HepG2 (cell line): ENCODE results near the gene SFXN5. TPM values are rescaled to one million over a fixed set of nuclear protein-coding genes. Genes with fewer than 3 reads are reported as not detected.

Source experiments
- ATAC-seq: fragments of 200-7000 bp; cut with Tn5 transposase; 3 replicates; pipeline ENCODE4 v1.9.1; 2020; ENCODE audit warnings: mild to moderate bottlenecking, moderate library complexity
- BruUV-seq: library from RNA; stranded (reverse); fragments of 400-500 nt; replicated peaks from 2 replicates; lab custom pipeline; 2021; lab: Mats Ljungman, UMichigan
- CTCF ChIA-PET: fragments of 300-600 bp; formaldehyde crosslinking; extraction: SDS; loops from one replicate; lab custom pipeline; 2021; ENCODE audit warnings: low total read pairs, inconsistent platforms, low intra/inter-chr PET ratio; lab: Yijun Ruan, JAX
- POLR2A ChIA-PET: fragments of 350-600 bp; sonication (Branson Sonifier 250); formaldehyde crosslinking; loops from one replicate; lab custom pipeline; 2020; ENCODE audit warnings: antibody characterized with exemption, inconsistent platforms; lab: Yijun Ruan, JAX
- DNase-seq: peaks from one replicate; pipeline ENCODE4 v3.0.0-alpha.2; 2015; ENCODE audit warnings: low spot score
- FAIRE-seq: peaks from 3 replicates; lab custom pipeline; 2011; peaks lifted over from hg19 to GRCh38; lab: Jason Lieb, UNC
- H2AFZ ChIP-seq: one replicate; pipeline ENCODE4 v1.6.1; 2011; ENCODE audit warnings: low read length, inconsistent platforms
- H3K27ac ChIP-seq: fragments of 300-600 bp; 3 replicates; pipeline ENCODE4 v1.8.0; 2011; ENCODE audit warnings: mixed run types, mild to moderate bottlenecking, mixed read lengths, low read length, inconsistent platforms; ENCODE audit not compliant: insufficient read depth; ENCODE audit errors: extremely low read length
- H3K27me3 ChIP-seq, 2 experiments: fragments of 200-600 bp in 1 of 2; 2 replicates in 1 of 2; 3 replicates in 1 of 2; pipeline versions ENCODE4 v1.6.0 to v1.8.0; 2011; ENCODE audit warnings: low read length in 2 of 2, mild to moderate bottlenecking in 2 of 2, moderate library complexity in 2 of 2, inconsistent platforms in 1 of 2; ENCODE audit not compliant: insufficient read depth in 2 of 2, control insufficient read depth in 1 of 2
- H3K36me3 ChIP-seq, 2 experiments: fragments of 200-600 bp in 1 of 2; replicated peaks in 1 of 2; 2 replicates in 1 of 2; 3 replicates in 1 of 2; pipeline versions ENCODE4 v1.5.1 to v1.8.0; 2011; ENCODE audit warnings: low read length in 2 of 2, inconsistent platforms in 1 of 2; ENCODE audit not compliant: insufficient read depth in 2 of 2, control insufficient read depth in 1 of 2
- H3K4me1 ChIP-seq: 2 replicates; pipeline ENCODE4 v1.5.1; 2012; ENCODE audit warnings: low read length, inconsistent platforms; ENCODE audit not compliant: insufficient read depth
- H3K4me2 ChIP-seq: 2 replicates; pipeline ENCODE4 v1.6.0; 2011; ENCODE audit warnings: low read depth, low read length, inconsistent platforms
- H3K4me3 ChIP-seq, 3 experiments: fragments of 200-600 bp in 1 of 3; sonication (generic), shearing (Covaris generic) in 1 of 3; replicated peaks in 1 of 3; 2 replicates each; pipeline ENCODE4 v1.5.1; 2011 to 2016; ENCODE audit warnings: low read length in 3 of 3, inconsistent platforms in 2 of 3, low read depth in 2 of 3, mild to moderate bottlenecking in 2 of 3, control low read depth in 1 of 3, mixed read lengths in 1 of 3; ENCODE audit not compliant: insufficient read depth in 1 of 3
- H3K79me2 ChIP-seq: one replicate; pipeline ENCODE4 v1.6.1; 2011; ENCODE audit warnings: low read length, inconsistent platforms; ENCODE audit not compliant: insufficient read depth
- H3K9ac ChIP-seq: 2 replicates; pipeline ENCODE4 v1.6.0; 2011; ENCODE audit warnings: mild to moderate bottlenecking, low read depth, low read length, inconsistent platforms; ENCODE audit not compliant: insufficient read depth
- H3K9me3 ChIP-seq: 2 replicates; pipeline ENCODE4 v1.5.1; 2012; ENCODE audit warnings: mild to moderate bottlenecking, low read length
- H4K20me1 ChIP-seq: 2 replicates; pipeline ENCODE4 v1.6.0; 2011; ENCODE audit warnings: inconsistent platforms, mild to moderate bottlenecking, low read length, moderate library complexity; ENCODE audit not compliant: insufficient read depth
- MYNN ChIP-seq: sonication (generic); formaldehyde crosslinking; IDR thresholded peaks from 2 replicates; pipeline ENCODE4 v1.4.0; 2020; ENCODE audit warnings: mild to moderate bottlenecking, low read depth, missing genetic modification reagents
- RORA ChIP-seq: sonication (generic); formaldehyde crosslinking; IDR thresholded peaks from 2 replicates; pipeline ENCODE4 v1.5.0; 2020; ENCODE audit warnings: mild to moderate bottlenecking, missing genetic modification reagents, moderate library complexity
- SRF ChIP-seq: IDR thresholded peaks from 2 replicates; pipeline ENCODE4 v1.6.1; 2011; ENCODE audit warnings: mild to moderate bottlenecking, low read depth, low read length, moderate library complexity
- TEAD3 ChIP-seq: optimal IDR thresholded peaks from 2 replicates; pipeline ENCODE3; 2016; ENCODE audit warnings: borderline replicate concordance
- ZNF343 ChIP-seq: sonication (generic); formaldehyde crosslinking; IDR thresholded peaks from 2 replicates; pipeline ENCODE4 v1.4.0; 2020; ENCODE audit warnings: mild to moderate bottlenecking, missing genetic modification reagents
- ZNF552 ChIP-seq: sonication (generic); formaldehyde crosslinking; IDR thresholded peaks from 2 replicates; pipeline ENCODE4 v1.9.0; 2022; ENCODE audit warnings: missing genetic modification reagents, mild to moderate bottlenecking, borderline replicate concordance
- ZNF709 ChIP-seq: sonication (generic); formaldehyde crosslinking; IDR thresholded peaks from 2 replicates; pipeline ENCODE4 v1.5.0; 2020; ENCODE audit warnings: mild to moderate bottlenecking, missing genetic modification reagents
- WGBS: methylation state at CpG from one replicate; pipeline ENCODE4 v1.1.6; 2017; ENCODE audit warnings: low lambda C conversion rate; 5-methylcytosine and 5-hydroxymethylcytosine counted together
- in situ Hi-C: cut with HindIII; loops from 2 replicates; pipeline ENCODE4 v1.10.0; 2017; ENCODE audit warnings: low pct_unique_long_range_greater_than_20kb; ENCODE audit not compliant: extremely low pct_ligation_motif_present
- intact Hi-C: fragments of 100-400 bp; cut with micrococcal nuclease; formaldehyde crosslinking; loops from one replicate; pipeline ENCODE4 v1.10.0; 2022; ENCODE audit not compliant: unreplicated experiment
- polyA plus RNA-seq, 8 experiments: library from polyadenylated mRNA; depleted of rRNA in 3 of 8; stranded (reverse) in 7 of 8; unstranded in 1 of 8; fragments of >200 nt; fragmentation: Illumina TruSeq in 4 of 8; extraction: Trizol in 4 of 8; gene quantifications; 2 replicates each; pipeline versions ENCODE4 v1.2.1 to v1.2.3, GENCODE V29; 2011 to 2016; ENCODE audit warnings: low read depth in 4 of 8, missing spikeins in 1 of 8, mixed read lengths in 1 of 8; ENCODE audit not compliant: insufficient read depth in 1 of 8
- total RNA-seq, 5 experiments: library from RNA; depleted of rRNA; stranded (reverse); fragments of >200 nt; fragmentation: Illumina TruSeq; extraction: Trizol; gene quantifications; 2 replicates each; pipeline ENCODE4 v1.2.3, GENCODE V29; 2016; ENCODE audit warnings: low read depth in 1 of 5
- TF ChIP-seq, protein P1 (sequence below): sonication (generic); formaldehyde crosslinking; IDR thresholded peaks from 2 replicates; pipeline ENCODE4 v1.4.0; 2020; ENCODE audit warnings: missing genetic modification reagents, mild to moderate bottlenecking, borderline replicate concordance
- TF ChIP-seq, protein P2 (sequence below): sonication (generic); formaldehyde crosslinking; IDR thresholded peaks from 2 replicates; pipeline ENCODE4 v1.4.0; 2020; ENCODE audit warnings: mild to moderate bottlenecking, missing genetic modification reagents
- TF ChIP-seq, protein P3 (sequence below): sonication (generic); formaldehyde crosslinking; IDR thresholded peaks from 2 replicates; pipeline ENCODE4 v1.4.0; 2020; ENCODE audit warnings: missing genetic modification reagents, low read depth, mild to moderate bottlenecking, borderline replicate concordance
- TF ChIP-seq, protein P4 (sequence below): IDR thresholded peaks from 2 replicates; pipeline ENCODE4 v1.6.1; 2018; ENCODE audit warnings: missing genetic modification reagents
- TF ChIP-seq, protein P5 (sequence below): sonication (generic); formaldehyde crosslinking; IDR thresholded peaks from 2 replicates; pipeline ENCODE4 v1.4.0; 2020; ENCODE audit warnings: mild to moderate bottlenecking, missing genetic modification reagents

The SFXN5 gene
- total and polyA plus RNA-seq, 2 of the 13 experiments (the other 11 are each of a cell fraction or from before 2014, with no cell fraction given), result 34.9 to 37.4 TPM

DNA sequence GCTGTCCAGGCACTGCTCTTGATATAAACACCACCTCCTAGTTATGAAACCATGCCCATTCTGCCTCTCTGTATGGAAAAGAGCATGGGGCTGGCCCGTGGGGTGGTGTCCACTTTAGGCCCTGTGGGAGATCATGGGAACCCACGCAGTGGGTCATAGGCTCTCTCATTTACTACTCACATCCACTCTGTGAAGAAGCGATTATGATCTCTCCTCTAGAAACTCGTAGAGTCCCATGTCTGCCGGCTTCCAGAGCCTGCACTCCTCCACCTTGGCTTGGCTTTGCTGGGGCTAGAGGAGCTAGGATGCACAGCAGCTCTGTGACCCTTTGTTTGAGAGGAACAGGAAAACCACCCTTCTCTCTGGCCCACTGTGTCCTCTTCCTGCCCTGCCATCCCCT is 138.3 kb downstream of the SFXN5 start:
- no peak for TF ChIP-seq ZNF552 (CRISPR knock-in tag)
- TF ChIP-seq SRF, result no peak
- no peak for TF ChIP-seq ZNF709 (CRISPR knock-in tag)
- TF ChIP-seq ZNF343 (CRISPR knock-in tag), result no peak
- TF ChIP-seq, protein P1, sequence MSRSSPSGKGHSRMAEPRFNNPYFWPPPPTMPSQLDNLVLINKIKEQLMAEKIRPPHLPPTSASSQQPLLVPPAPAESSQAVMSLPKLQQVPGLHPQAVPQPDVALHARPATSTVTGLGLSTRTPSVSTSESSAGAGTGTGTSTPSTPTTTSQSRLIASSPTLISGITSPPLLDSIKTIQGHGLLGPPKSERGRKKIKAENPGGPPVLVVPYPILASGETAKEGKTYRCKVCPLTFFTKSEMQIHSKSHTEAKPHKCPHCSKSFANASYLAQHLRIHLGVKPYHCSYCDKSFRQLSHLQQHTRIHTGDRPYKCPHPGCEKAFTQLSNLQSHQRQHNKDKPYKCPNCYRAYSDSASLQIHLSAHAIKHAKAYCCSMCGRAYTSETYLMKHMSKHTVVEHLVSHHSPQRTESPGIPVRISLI, result no peak
- TF ChIP-seq, protein P2, sequence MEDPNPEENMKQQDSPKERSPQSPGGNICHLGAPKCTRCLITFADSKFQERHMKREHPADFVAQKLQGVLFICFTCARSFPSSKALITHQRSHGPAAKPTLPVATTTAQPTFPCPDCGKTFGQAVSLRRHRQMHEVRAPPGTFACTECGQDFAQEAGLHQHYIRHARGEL (CRISPR knock-in tag), result no peak
- no peak for TF ChIP-seq RORA (CRISPR knock-in tag)
- TF ChIP-seq, protein P3, sequence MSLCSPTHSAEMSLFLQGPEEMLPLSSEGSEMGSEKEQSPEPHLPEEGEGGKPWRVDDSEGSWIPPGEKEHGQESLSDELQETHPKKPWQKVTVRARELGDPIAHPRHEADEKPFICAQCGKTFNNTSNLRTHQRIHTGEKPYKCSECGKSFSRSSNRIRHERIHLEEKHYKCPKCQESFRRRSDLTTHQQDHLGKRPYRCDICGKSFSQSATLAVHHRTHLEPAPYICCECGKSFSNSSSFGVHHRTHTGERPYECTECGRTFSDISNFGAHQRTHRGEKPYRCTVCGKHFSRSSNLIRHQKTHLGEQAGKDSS (CRISPR knock-in tag), result no peak
- TF ChIP-seq, protein P4, sequence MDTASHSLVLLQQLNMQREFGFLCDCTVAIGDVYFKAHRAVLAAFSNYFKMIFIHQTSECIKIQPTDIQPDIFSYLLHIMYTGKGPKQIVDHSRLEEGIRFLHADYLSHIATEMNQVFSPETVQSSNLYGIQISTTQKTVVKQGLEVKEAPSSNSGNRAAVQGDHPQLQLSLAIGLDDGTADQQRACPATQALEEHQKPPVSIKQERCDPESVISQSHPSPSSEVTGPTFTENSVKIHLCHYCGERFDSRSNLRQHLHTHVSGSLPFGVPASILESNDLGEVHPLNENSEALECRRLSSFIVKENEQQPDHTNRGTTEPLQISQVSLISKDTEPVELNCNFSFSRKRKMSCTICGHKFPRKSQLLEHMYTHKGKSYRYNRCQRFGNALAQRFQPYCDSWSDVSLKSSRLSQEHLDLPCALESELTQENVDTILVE, result no peak
- TF ChIP-seq MYNN (CRISPR knock-in tag), result no peak
- no peak for TF ChIP-seq TEAD3
- TF ChIP-seq, protein P5, sequence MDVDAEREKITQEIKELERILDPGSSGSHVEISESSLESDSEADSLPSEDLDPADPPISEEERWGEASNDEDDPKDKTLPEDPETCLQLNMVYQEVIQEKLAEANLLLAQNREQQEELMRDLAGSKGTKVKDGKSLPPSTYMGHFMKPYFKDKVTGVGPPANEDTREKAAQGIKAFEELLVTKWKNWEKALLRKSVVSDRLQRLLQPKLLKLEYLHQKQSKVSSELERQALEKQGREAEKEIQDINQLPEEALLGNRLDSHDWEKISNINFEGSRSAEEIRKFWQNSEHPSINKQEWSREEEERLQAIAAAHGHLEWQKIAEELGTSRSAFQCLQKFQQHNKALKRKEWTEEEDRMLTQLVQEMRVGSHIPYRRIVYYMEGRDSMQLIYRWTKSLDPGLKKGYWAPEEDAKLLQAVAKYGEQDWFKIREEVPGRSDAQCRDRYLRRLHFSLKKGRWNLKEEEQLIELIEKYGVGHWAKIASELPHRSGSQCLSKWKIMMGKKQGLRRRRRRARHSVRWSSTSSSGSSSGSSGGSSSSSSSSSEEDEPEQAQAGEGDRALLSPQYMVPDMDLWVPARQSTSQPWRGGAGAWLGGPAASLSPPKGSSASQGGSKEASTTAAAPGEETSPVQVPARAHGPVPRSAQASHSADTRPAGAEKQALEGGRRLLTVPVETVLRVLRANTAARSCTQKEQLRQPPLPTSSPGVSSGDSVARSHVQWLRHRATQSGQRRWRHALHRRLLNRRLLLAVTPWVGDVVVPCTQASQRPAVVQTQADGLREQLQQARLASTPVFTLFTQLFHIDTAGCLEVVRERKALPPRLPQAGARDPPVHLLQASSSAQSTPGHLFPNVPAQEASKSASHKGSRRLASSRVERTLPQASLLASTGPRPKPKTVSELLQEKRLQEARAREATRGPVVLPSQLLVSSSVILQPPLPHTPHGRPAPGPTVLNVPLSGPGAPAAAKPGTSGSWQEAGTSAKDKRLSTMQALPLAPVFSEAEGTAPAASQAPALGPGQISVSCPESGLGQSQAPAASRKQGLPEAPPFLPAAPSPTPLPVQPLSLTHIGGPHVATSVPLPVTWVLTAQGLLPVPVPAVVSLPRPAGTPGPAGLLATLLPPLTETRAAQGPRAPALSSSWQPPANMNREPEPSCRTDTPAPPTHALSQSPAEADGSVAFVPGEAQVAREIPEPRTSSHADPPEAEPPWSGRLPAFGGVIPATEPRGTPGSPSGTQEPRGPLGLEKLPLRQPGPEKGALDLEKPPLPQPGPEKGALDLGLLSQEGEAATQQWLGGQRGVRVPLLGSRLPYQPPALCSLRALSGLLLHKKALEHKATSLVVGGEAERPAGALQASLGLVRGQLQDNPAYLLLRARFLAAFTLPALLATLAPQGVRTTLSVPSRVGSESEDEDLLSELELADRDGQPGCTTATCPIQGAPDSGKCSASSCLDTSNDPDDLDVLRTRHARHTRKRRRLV, result no peak
- DNase-seq (no peak), ATAC-seq (no peak), FAIRE-seq (no peak)
- H3K4me2 ChIP-seq, result no peak overlapping the region
- H3K9ac ChIP-seq, result no peak overlapping the region
- ChIA-PET POLR2A (interaction anchor here (1.9 kb wide), 1 partner anchor 40 kb away, joined by 4 read pairs; no protein-coding TSS in a partner anchor), CTCF (interaction anchor here (4.9 kb wide), 1 partner anchor 39 kb away, joined by 67 read pairs; no protein-coding TSS in a partner anchor)
- 62% methylated on average over 5 of the region's 5 CpGs for WGBS
- H3K4me1 ChIP-seq, result peaks cover 9% of the 10 kb centered on the region; the same call in 1 of the 2 replicates
- no TSS peak for BruUV-seq
- no peaks in the 10 kb centered on the region for H3K36me3 ChIP-seq
- no peak overlapping the region for H3K27ac ChIP-seq
- H3K27me3 ChIP-seq, result peaks cover 0 to 20% of the 10 kb centered on the region in 2 experiments; a peak in 3 of 5 replicates
- H3K79me2 ChIP-seq, result no peaks in the 10 kb centered on the region
- in situ Hi-C loops, result no loop called here
- no peaks in the 10 kb centered on the region for H3K9me3 ChIP-seq
- no peak overlapping the region for H3K4me3 ChIP-seq
- H2AFZ ChIP-seq, result no peak overlapping the region
- no peaks in the 10 kb centered on the region; the same call in 1 of the 2 replicates for H4K20me1 ChIP-seq
- intact Hi-C loops, result no loop called here
